Measurements from ENCODE around the gene EHMT1. TPM values are rescaled to one million over a fixed set of nuclear protein-coding genes. Genes with fewer than 3 reads are reported as not detected.

Gene EHMT1
- total and polyA plus RNA-seq, 2 of the 13 experiments (the other 11 are each of a cell fraction or from before 2014, with no cell fraction given): 23.0 to 27.1 TPM

GRCh38 chr9:137589441-137590122 lies 29.2 kb upstream of the EHMT1 start (continued):
- TF ChIP-seq ZHX2 (IDR thresholded peaks at IDR 0.05; ENCODE audit: low read depth): no peak
- TF ChIP-seq ZHX2 (CRISPR knock-in tag; IDR thresholded peaks at IDR 0.05; ENCODE audit: borderline replicate concordance): no peak
- no peak for TF ChIP-seq NONO (IDR thresholded peaks at IDR 0.05)
- TF ChIP-seq NONO (CRISPR knock-in tag; conservative IDR thresholded peaks at IDR 0.05): no peak
- no peak for TF ChIP-seq ZNF18 (CRISPR knock-in tag; IDR thresholded peaks at IDR 0.05; ENCODE audit: insufficient replicate concordance)
- no peak for TF ChIP-seq MLXIP (CRISPR knock-in tag; IDR thresholded peaks at IDR 0.05; ENCODE audit: borderline replicate concordance)
- 0 out of 2 replicates have a peak, but pooled peaks have one; percentile 52 for TF ChIP-seq ATF7-NPFF (CRISPR knock-in tag; IDR thresholded peaks at IDR 0.05; ENCODE audit: low read depth)
- TF ChIP-seq ZNF670 (CRISPR knock-in tag; IDR thresholded peaks at IDR 0.05; ENCODE audit: borderline replicate concordance): no peak
- TF ChIP-seq REL (CRISPR knock-in tag; conservative IDR thresholded peaks at IDR 0.05): no peak
- TF ChIP-seq ZNF569 (CRISPR knock-in tag; IDR thresholded peaks at IDR 0.05; ENCODE audit: borderline replicate concordance): no peak
- TF ChIP-seq PAXIP1 (CRISPR knock-in tag; conservative IDR thresholded peaks at IDR 0.05): no peak

All from HepG2 (cell line).